GM12878 (cell line): ENCODE data around the gene JMJD4. TPM values are rescaled to one million over a fixed set of nuclear protein-coding genes. Genes with fewer than 3 reads are reported as not detected.

ENCODE experiments used
- ATAC-seq: fragments of 200-7000 bp; cut with Tn5 transposase; 3 replicates; pipeline ENCODE4 v1.9.1; 2020; ENCODE audit warnings: mild to moderate bottlenecking, moderate library complexity
- BruUV-seq: library from RNA; stranded (reverse); fragments of 400-500 nt; replicated peaks from 2 replicates; lab custom pipeline; 2021; lab: Mats Ljungman, UMichigan
- CTCF ChIA-PET: fragments of 300-600 bp; sonication (Branson Sonifier 250); formaldehyde crosslinking; extraction: SDS; loops from one replicate; lab custom pipeline; 2021; ENCODE audit warnings: inconsistent platforms; lab: Yijun Ruan, JAX
- POLR2A ChIA-PET: fragments of 350-600 bp; formaldehyde crosslinking; extraction: SDS; loops from one replicate; lab custom pipeline; 2021; ENCODE audit warnings: inconsistent platforms; lab: Charles Lee
- RAD21 ChIA-PET: fragments of 300-600 bp; sonication (Branson Sonifier 250); formaldehyde crosslinking; loops from one replicate; lab custom pipeline; 2023; ENCODE audit warnings: antibody characterized with exemption; ENCODE audit not compliant: unreplicated experiment; lab: Charles Lee
- SMC1A ChIA-PET: fragments of 300-600 bp; sonication (Branson Sonifier 250); formaldehyde crosslinking; loops from one replicate; lab custom pipeline; 2023; ENCODE audit not compliant: unreplicated experiment, uncharacterized antibody; lab: Charles Lee
- DNase-seq: peaks from one replicate; pipeline ENCODE4 v3.0.0-alpha.2; 2011; ENCODE audit warnings: low read depth, low spot score
- FAIRE-seq: peaks from 3 replicates; lab custom pipeline; 2011; peaks lifted over from hg19 to GRCh38; lab: Jason Lieb, UNC
- H2AFZ ChIP-seq: 2 replicates; pipeline ENCODE4 v1.6.0; 2011; ENCODE audit warnings: low read depth, low read length, control low read depth; ENCODE audit not compliant: control insufficient read depth
- H3K27ac ChIP-seq: 2 replicates; pipeline ENCODE4 v1.5.1; 2011; ENCODE audit warnings: control low read depth; ENCODE audit not compliant: control insufficient read depth, insufficient read depth
- H3K27me3 ChIP-seq, 2 experiments: replicated peaks in 1 of 2; 2 replicates each; pipeline versions ENCODE4 v1.6.0 to v1.6.1; 2011; ENCODE audit warnings: low read length in 1 of 2; ENCODE audit not compliant: control insufficient read depth in 2 of 2, insufficient read depth in 2 of 2
- H3K36me3 ChIP-seq, 2 experiments: 2 replicates each; pipeline ENCODE4 v1.5.1; 2011; ENCODE audit warnings: low read length in 1 of 2; ENCODE audit not compliant: control insufficient read depth in 2 of 2, insufficient read depth in 2 of 2
- H3K4me1 ChIP-seq: 2 replicates; pipeline ENCODE4 v1.6.1; 2011; ENCODE audit warnings: mild to moderate bottlenecking, low read length, moderate library complexity, mixed read lengths; ENCODE audit not compliant: control insufficient read depth, insufficient read depth
- H3K4me2 ChIP-seq: 2 replicates; pipeline ENCODE4 v1.6.0; 2011; ENCODE audit warnings: control low read depth; ENCODE audit not compliant: control insufficient read depth, insufficient read depth
- H3K4me3 ChIP-seq: fragments of 200-600 bp; sonication (generic); 2 replicates; pipeline ENCODE4 v1.5.1; 2016
- H3K79me2 ChIP-seq: 2 replicates; pipeline ENCODE4 v1.6.0; 2011; ENCODE audit warnings: low read length; ENCODE audit not compliant: control insufficient read depth, insufficient read depth
- H3K9ac ChIP-seq: 2 replicates; pipeline ENCODE4 v1.8.0; 2011; ENCODE audit warnings: low read length, control low read depth, mixed read lengths; ENCODE audit not compliant: control insufficient read depth, insufficient read depth
- H3K9me3 ChIP-seq: replicated peaks from 3 replicates; pipeline ENCODE4 v1.5.1; 2011; ENCODE audit warnings: mild to moderate bottlenecking, low read length; ENCODE audit not compliant: control insufficient read depth, insufficient read depth
- H4K20me1 ChIP-seq: 2 replicates; pipeline ENCODE4 v1.6.0; 2011; ENCODE audit not compliant: control insufficient read depth, insufficient read depth
- ASH2L ChIP-seq: fragments of 300-600, 200-600 bp; sonication (generic); IDR thresholded peaks from 2 replicates; pipeline ENCODE4 v1.6.1; 2017; ENCODE audit warnings: low read depth, mild to moderate bottlenecking, borderline replicate concordance
- ATF7 ChIP-seq: fragments of 450-650 bp; IDR thresholded peaks from 2 replicates; pipeline ENCODE4 v1.6.1; 2016; ENCODE audit warnings: low read depth, mild to moderate bottlenecking
- IKZF2 ChIP-seq, 2 experiments: fragments of 450-650 bp; IDR thresholded peaks; 2 replicates each; pipeline ENCODE4 v1.6.1; 2017; ENCODE audit warnings: mild to moderate bottlenecking in 2 of 2, moderate library complexity in 2 of 2
- NBN ChIP-seq: fragments of 450-650 bp; IDR thresholded peaks from 2 replicates; pipeline ENCODE4 v1.6.1; 2016
- NFIC ChIP-seq: IDR thresholded peaks from 2 replicates; pipeline ENCODE4 v1.6.1; 2012; ENCODE audit warnings: low read depth, mild to moderate bottlenecking, inconsistent platforms, low read length, moderate library complexity
- NR2C1 ChIP-seq: fragments of 450-650 bp; IDR thresholded peaks from 2 replicates; pipeline ENCODE4 v1.6.1; 2017; ENCODE audit warnings: antibody characterized with exemption, mild to moderate bottlenecking, moderate library complexity
- RELB ChIP-seq: fragments of 450-650 bp; IDR thresholded peaks from 2 replicates; pipeline ENCODE4 v1.6.1; 2017; ENCODE audit warnings: low read depth, mild to moderate bottlenecking, moderate library complexity
- SIN3A ChIP-seq: IDR thresholded peaks from 2 replicates; pipeline ENCODE4 v1.6.1; 2012; ENCODE audit warnings: low read depth, low read length, improper control_type of control experiment
- ZNF217 ChIP-seq: fragments of 450-650 bp; IDR thresholded peaks from 2 replicates; pipeline ENCODE4 v1.6.1; 2017; ENCODE audit warnings: antibody characterized with exemption, mild to moderate bottlenecking
- ZZZ3 ChIP-seq: IDR thresholded peaks from 2 replicates; pipeline ENCODE4 v1.6.1; 2011; ENCODE audit warnings: low read depth; ENCODE audit not compliant: control insufficient read depth, insufficient read length
- WGBS: methylation state at CpG from one replicate; pipeline ENCODE4 v1.1.6; 2016; ENCODE audit warnings: low lambda C conversion rate; ENCODE audit not compliant: insufficient replicate concordance, insufficient coverage; ENCODE audit errors: missing lambda C conversion rate; 5-methylcytosine and 5-hydroxymethylcytosine counted together
- in situ Hi-C: fragments of 300-500 bp; cut with MboI; formaldehyde crosslinking; loops from 9 replicates; pipeline ENCODE4 v1.14.3; 2018; ENCODE audit warnings: mixed read lengths
- intact Hi-C: fragments of 100-400 bp; cut with micrococcal nuclease; formaldehyde crosslinking; loops from one replicate; pipeline ENCODE4 v1.14.2; 2022; ENCODE audit not compliant: unreplicated experiment
- polyA plus RNA-seq, 11 experiments: library from polyadenylated mRNA; depleted of rRNA in 4 of 11; unstranded in 6 of 11; stranded (reverse) in 5 of 11; fragments of >200 nt; fragmentation: Nextera tagmentation in 4 of 11; fragmentation: Illumina TruSeq in 1 of 11; extraction: Ambion mirVana in 4 of 11; extraction: Trizol in 1 of 11; gene quantifications; 1 replicate in 1 of 11; 2 replicates in 10 of 11; pipeline versions ENCODE4 v1.2.1 to v1.2.3, GENCODE V29; 2011 to 2016; ENCODE audit warnings: inconsistent platforms in 2 of 11, missing spikeins in 2 of 11, low read depth in 1 of 11
- total RNA-seq, 4 experiments: library from RNA; depleted of rRNA in 3 of 4; stranded (reverse); fragments of >200 nt in 3 of 4; fragmentation: Illumina TruSeq in 1 of 4; extraction: Trizol in 1 of 4; gene quantifications; 2 replicates each; pipeline versions ENCODE4 v1.2.1 to v1.2.3, GENCODE V29; 2013 to 2021
- TF ChIP-seq, protein P1 (sequence below): IDR thresholded peaks from 2 replicates; pipeline ENCODE4 v1.6.1; 2012; ENCODE audit warnings: low read depth, low read length, improper control_type of control experiment
- TF ChIP-seq, protein P2 (sequence below): fragments of 450-650 bp; IDR thresholded peaks from 2 replicates; pipeline ENCODE4 v1.6.1; 2018; ENCODE audit warnings: mild to moderate bottlenecking, low read depth, moderate library complexity; ENCODE audit not compliant: partially characterized antibody

The JMJD4 gene
- total and polyA plus RNA-seq, 10 of the 15 experiments (the other 5 are each of a cell fraction or from before 2014, with no cell fraction given): 0.89 to 38.3 (median 18.4) TPM

DNA sequence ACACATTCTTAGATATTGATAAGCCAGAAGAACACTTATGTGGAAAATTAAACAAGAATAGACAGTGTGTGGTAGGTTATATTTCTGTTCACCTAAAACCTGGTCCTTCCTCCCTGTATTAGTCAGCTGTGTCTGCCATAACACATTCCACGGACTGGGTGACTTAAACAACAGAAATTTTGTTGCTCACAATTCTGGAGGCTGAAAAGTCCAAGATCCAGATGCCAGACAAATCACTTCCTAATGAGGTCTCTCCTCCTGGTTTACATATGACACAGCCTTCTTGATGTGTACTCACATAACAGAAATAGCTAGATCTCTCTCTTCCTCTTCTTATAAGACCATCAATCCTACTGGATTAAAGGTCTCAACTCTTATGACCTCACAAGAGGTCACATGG is 25.7 kb downstream of the JMJD4 start:
- ATAC-seq: no peak
- ChIA-PET CTCF (no interaction called here), POLR2A (no interaction called here), SMC1A (no interaction called here), RAD21 (no interaction called here)
- Histone ChIP-seq H3K27me3 (no peaks in the 10 kb centered on the region), H4K20me1 (no peaks in the 10 kb centered on the region), H3K36me3 (no peaks in the 10 kb centered on the region), H3K4me2 (no peak overlapping the region), H3K79me2 (no peaks in the 10 kb centered on the region), H3K4me1 (no peaks in the 10 kb centered on the region), H3K4me3 (no peak overlapping the region), H3K9me3 (peaks cover 17% of the 10 kb centered on the region; the same call in 2 of the 3 replicates), H2AFZ (no peak overlapping the region), H3K27ac (no peak overlapping the region), H3K9ac (no peak overlapping the region)
- 77% methylated on average over 1 of the region's 1 CpG for WGBS
- TF ChIP-seq IKZF2 (IDR thresholded peaks at IDR 0.05): no peak
- TF ChIP-seq ZZZ3: no peak
- TF ChIP-seq SIN3A: no peak
- TF ChIP-seq NBN: no peak
- TF ChIP-seq ZNF217: no peak
- TF ChIP-seq, protein P1, sequence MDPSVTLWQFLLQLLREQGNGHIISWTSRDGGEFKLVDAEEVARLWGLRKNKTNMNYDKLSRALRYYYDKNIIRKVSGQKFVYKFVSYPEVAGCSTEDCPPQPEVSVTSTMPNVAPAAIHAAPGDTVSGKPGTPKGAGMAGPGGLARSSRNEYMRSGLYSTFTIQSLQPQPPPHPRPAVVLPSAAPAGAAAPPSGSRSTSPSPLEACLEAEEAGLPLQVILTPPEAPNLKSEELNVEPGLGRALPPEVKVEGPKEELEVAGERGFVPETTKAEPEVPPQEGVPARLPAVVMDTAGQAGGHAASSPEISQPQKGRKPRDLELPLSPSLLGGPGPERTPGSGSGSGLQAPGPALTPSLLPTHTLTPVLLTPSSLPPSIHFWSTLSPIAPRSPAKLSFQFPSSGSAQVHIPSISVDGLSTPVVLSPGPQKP: no peak
- TF ChIP-seq NR2C1: no peak
- TF ChIP-seq ASH2L: no peak
- TF ChIP-seq, protein P2, sequence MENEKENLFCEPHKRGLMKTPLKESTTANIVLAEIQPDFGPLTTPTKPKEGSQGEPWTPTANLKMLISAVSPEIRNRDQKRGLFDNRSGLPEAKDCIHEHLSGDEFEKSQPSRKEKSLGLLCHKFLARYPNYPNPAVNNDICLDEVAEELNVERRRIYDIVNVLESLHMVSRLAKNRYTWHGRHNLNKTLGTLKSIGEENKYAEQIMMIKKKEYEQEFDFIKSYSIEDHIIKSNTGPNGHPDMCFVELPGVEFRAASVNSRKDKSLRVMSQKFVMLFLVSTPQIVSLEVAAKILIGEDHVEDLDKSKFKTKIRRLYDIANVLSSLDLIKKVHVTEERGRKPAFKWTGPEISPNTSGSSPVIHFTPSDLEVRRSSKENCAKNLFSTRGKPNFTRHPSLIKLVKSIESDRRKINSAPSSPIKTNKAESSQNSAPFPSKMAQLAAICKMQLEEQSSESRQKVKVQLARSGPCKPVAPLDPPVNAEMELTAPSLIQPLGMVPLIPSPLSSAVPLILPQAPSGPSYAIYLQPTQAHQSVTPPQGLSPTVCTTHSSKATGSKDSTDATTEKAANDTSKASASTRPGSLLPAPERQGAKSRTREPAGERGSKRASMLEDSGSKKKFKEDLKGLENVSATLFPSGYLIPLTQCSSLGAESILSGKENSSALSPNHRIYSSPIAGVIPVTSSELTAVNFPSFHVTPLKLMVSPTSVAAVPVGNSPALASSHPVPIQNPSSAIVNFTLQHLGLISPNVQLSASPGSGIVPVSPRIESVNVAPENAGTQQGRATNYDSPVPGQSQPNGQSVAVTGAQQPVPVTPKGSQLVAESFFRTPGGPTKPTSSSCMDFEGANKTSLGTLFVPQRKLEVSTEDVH: no peak
- no peak for TF ChIP-seq RELB
- no peak for TF ChIP-seq NFIC
- no peak for TF ChIP-seq ATF7
- intact Hi-C loops (no loop called here), in situ Hi-C loops (no loop called here)
- no peak for DNase-seq
- no TSS peak for BruUV-seq
- FAIRE-seq: no peak
